GM12878 (cell line): ENCODE results near the gene WDR26. TPM values are rescaled to one million over a fixed set of nuclear protein-coding genes. Genes with fewer than 3 reads are reported as not detected.
"Not testable (repeated sequence)": the region's sequence is repeated elsewhere in the genome, so short reads cannot be mapped to it uniquely, and the experiment has no call there.

Source experiments
- ATAC-seq: fragments of 200-7000 bp; cut with Tn5 transposase; 3 replicates; pipeline ENCODE4 v1.9.1; 2020; ENCODE audit warnings: mild to moderate bottlenecking, moderate library complexity
- BruUV-seq: library from RNA; stranded (reverse); fragments of 400-500 nt; replicated peaks from 2 replicates; lab custom pipeline; 2021; lab: Mats Ljungman, UMichigan
- CTCF ChIA-PET: fragments of 300-600 bp; sonication (Branson Sonifier 250); formaldehyde crosslinking; extraction: SDS; loops from one replicate; lab custom pipeline; 2021; ENCODE audit warnings: inconsistent platforms; lab: Yijun Ruan, JAX
- POLR2A ChIA-PET: fragments of 350-600 bp; formaldehyde crosslinking; extraction: SDS; loops from one replicate; lab custom pipeline; 2021; ENCODE audit warnings: inconsistent platforms; lab: Charles Lee
- RAD21 ChIA-PET: fragments of 300-600 bp; sonication (Branson Sonifier 250); formaldehyde crosslinking; loops from one replicate; lab custom pipeline; 2023; ENCODE audit warnings: antibody characterized with exemption; ENCODE audit not compliant: unreplicated experiment; lab: Charles Lee
- SMC1A ChIA-PET: fragments of 300-600 bp; sonication (Branson Sonifier 250); formaldehyde crosslinking; loops from one replicate; lab custom pipeline; 2023; ENCODE audit not compliant: unreplicated experiment, uncharacterized antibody; lab: Charles Lee
- DNase-seq: peaks from one replicate; pipeline ENCODE4 v3.0.0-alpha.2; 2011; ENCODE audit warnings: low read depth, low spot score
- FAIRE-seq: peaks from 3 replicates; lab custom pipeline; 2011; peaks lifted over from hg19 to GRCh38; lab: Jason Lieb, UNC
- H2AFZ ChIP-seq: 2 replicates; pipeline ENCODE4 v1.6.0; 2011; ENCODE audit warnings: low read depth, low read length, control low read depth; ENCODE audit not compliant: control insufficient read depth
- H3K27ac ChIP-seq: 2 replicates; pipeline ENCODE4 v1.5.1; 2011; ENCODE audit warnings: control low read depth; ENCODE audit not compliant: control insufficient read depth, insufficient read depth
- H3K27me3 ChIP-seq, 2 experiments: replicated peaks in 1 of 2; 2 replicates each; pipeline versions ENCODE4 v1.6.0 to v1.6.1; 2011; ENCODE audit warnings: low read length in 1 of 2; ENCODE audit not compliant: control insufficient read depth in 2 of 2, insufficient read depth in 2 of 2
- H3K36me3 ChIP-seq, 2 experiments: 2 replicates each; pipeline ENCODE4 v1.5.1; 2011; ENCODE audit warnings: low read length in 1 of 2; ENCODE audit not compliant: control insufficient read depth in 2 of 2, insufficient read depth in 2 of 2
- H3K4me1 ChIP-seq: 2 replicates; pipeline ENCODE4 v1.6.1; 2011; ENCODE audit warnings: mild to moderate bottlenecking, low read length, moderate library complexity, mixed read lengths; ENCODE audit not compliant: control insufficient read depth, insufficient read depth
- H3K4me2 ChIP-seq: 2 replicates; pipeline ENCODE4 v1.6.0; 2011; ENCODE audit warnings: control low read depth; ENCODE audit not compliant: control insufficient read depth, insufficient read depth
- H3K4me3 ChIP-seq: fragments of 200-600 bp; sonication (generic); 2 replicates; pipeline ENCODE4 v1.5.1; 2016
- H3K79me2 ChIP-seq: 2 replicates; pipeline ENCODE4 v1.6.0; 2011; ENCODE audit warnings: low read length; ENCODE audit not compliant: control insufficient read depth, insufficient read depth
- H3K9ac ChIP-seq: 2 replicates; pipeline ENCODE4 v1.8.0; 2011; ENCODE audit warnings: low read length, control low read depth, mixed read lengths; ENCODE audit not compliant: control insufficient read depth, insufficient read depth
- H3K9me3 ChIP-seq: replicated peaks from 3 replicates; pipeline ENCODE4 v1.5.1; 2011; ENCODE audit warnings: mild to moderate bottlenecking, low read length; ENCODE audit not compliant: control insufficient read depth, insufficient read depth
- H4K20me1 ChIP-seq: 2 replicates; pipeline ENCODE4 v1.6.0; 2011; ENCODE audit not compliant: control insufficient read depth, insufficient read depth
- CEBPZ ChIP-seq: fragments of 150-350 bp; IDR thresholded peaks from 2 replicates; pipeline ENCODE4 v1.6.1; 2016; ENCODE audit warnings: low read depth, low read length
- WRNIP1 ChIP-seq: IDR thresholded peaks from 2 replicates; pipeline ENCODE4 v1.6.1; 2011; ENCODE audit warnings: low read depth, low read length, improper control_type of control experiment, borderline replicate concordance
- ZNF622 ChIP-seq: fragments of 450-650 bp; IDR thresholded peaks from 2 replicates; pipeline ENCODE4 v1.6.1; 2017; ENCODE audit warnings: mild to moderate bottlenecking, inconsistent platforms
- WGBS: methylation state at CpG from one replicate; pipeline ENCODE4 v1.1.6; 2016; ENCODE audit warnings: low lambda C conversion rate; ENCODE audit not compliant: insufficient replicate concordance, insufficient coverage; ENCODE audit errors: missing lambda C conversion rate; 5-methylcytosine and 5-hydroxymethylcytosine counted together
- in situ Hi-C: fragments of 300-500 bp; cut with MboI; formaldehyde crosslinking; loops from 9 replicates; pipeline ENCODE4 v1.14.3; 2018; ENCODE audit warnings: mixed read lengths
- intact Hi-C: fragments of 100-400 bp; cut with micrococcal nuclease; formaldehyde crosslinking; loops from one replicate; pipeline ENCODE4 v1.14.2; 2022; ENCODE audit not compliant: unreplicated experiment
- polyA plus RNA-seq, 11 experiments: library from polyadenylated mRNA; depleted of rRNA in 4 of 11; unstranded in 6 of 11; stranded (reverse) in 5 of 11; fragments of >200 nt; fragmentation: Nextera tagmentation in 4 of 11; fragmentation: Illumina TruSeq in 1 of 11; extraction: Ambion mirVana in 4 of 11; extraction: Trizol in 1 of 11; gene quantifications; 1 replicate in 1 of 11; 2 replicates in 10 of 11; pipeline versions ENCODE4 v1.2.1 to v1.2.3, GENCODE V29; 2011 to 2016; ENCODE audit warnings: inconsistent platforms in 2 of 11, missing spikeins in 2 of 11, low read depth in 1 of 11
- total RNA-seq, 4 experiments: library from RNA; depleted of rRNA in 3 of 4; stranded (reverse); fragments of >200 nt in 3 of 4; fragmentation: Illumina TruSeq in 1 of 4; extraction: Trizol in 1 of 4; gene quantifications; 2 replicates each; pipeline versions ENCODE4 v1.2.1 to v1.2.3, GENCODE V29; 2013 to 2021
- TF ChIP-seq, protein P1 (sequence below): fragments of 450-650 bp; formaldehyde crosslinking; IDR thresholded peaks from 2 replicates; pipeline ENCODE4 v1.4.0; 2022; ENCODE audit warnings: mild to moderate bottlenecking, moderate library complexity

WDR26 gene
- total and polyA plus RNA-seq, 10 of the 15 experiments (the other 5 are each of a cell fraction or from before 2014, with no cell fraction given), result 6.6 to 47.0 (median 24.4) TPM

GRCh38 chr1:224434691-224435317, at the start of gene WDR26 (continued):
- TF ChIP-seq, protein P1, sequence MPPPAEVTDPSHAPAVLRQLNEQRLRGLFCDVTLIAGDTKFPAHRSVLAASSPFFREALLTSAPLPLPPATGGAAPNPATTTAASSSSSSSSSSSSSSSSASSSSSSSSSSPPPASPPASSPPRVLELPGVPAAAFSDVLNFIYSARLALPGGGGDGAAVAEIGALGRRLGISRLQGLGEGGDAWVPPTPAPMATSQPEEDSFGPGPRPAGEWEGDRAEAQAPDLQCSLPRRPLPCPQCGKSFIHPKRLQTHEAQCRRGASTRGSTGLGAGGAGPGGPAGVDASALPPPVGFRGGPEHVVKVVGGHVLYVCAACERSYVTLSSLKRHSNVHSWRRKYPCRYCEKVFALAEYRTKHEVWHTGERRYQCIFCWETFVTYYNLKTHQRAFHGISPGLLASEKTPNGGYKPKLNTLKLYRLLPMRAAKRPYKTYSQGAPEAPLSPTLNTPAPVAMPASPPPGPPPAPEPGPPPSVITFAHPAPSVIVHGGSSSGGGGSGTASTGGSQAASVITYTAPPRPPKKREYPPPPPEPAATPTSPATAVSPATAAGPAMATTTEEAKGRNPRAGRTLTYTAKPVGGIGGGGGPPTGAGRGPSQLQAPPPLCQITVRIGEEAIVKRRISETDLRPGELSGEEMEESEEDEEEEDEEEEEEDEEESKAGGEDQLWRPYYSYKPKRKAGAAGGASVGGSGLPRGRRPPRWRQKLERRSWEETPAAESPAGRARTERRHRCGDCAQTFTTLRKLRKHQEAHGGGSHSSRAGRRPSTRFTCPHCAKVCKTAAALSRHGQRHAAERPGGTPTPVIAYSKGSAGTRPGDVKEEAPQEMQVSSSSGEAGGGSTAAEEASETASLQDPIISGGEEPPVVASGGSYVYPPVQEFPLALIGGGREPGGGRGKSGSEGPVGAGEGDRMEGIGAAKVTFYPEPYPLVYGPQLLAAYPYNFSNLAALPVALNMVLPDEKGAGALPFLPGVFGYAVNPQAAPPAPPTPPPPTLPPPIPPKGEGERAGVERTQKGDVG (CRISPR knock-in tag), result no peak
- no peak for TF ChIP-seq WRNIP1
- no peak for TF ChIP-seq ZNF622
- TF ChIP-seq CEBPZ, result no peak

- CTCF ChIA-PET, result interaction anchor here (0.7 kb wide), 1 partner anchor 805 kb away, joined by 3 read pairs; no protein-coding TSS in a partner anchor
- BruUV-seq, H3K36me3 ChIP-seq, in situ Hi-C loops, H3K79me2 ChIP-seq, H2AFZ ChIP-seq, H4K20me1 ChIP-seq, H3K4me2 ChIP-seq, POLR2A ChIA-PET, H3K9ac ChIP-seq, DNase-seq, H3K27ac ChIP-seq, H3K9me3 ChIP-seq, ATAC-seq, FAIRE-seq, intact Hi-C loops, H3K4me1 ChIP-seq, RAD21 ChIA-PET, H3K4me3 ChIP-seq, H3K27me3 ChIP-seq: not testable (repeated sequence)
- WGBS, result 96% methylated on average over 7 of the region's 7 CpGs
- SMC1A ChIA-PET, result interaction anchor here (0.6 kb wide), 1 partner anchor 1273 kb away, joined by 3 read pairs; no protein-coding TSS in a partner anchor
These were observed 48.6 kb upstream of the WDR26 start for GRCh38 chr1:224483206-224483605.
